Hepatocyte (in vitro differentiated cells): ENCODE data around the gene ARHGAP33. TPM values are rescaled to one million over a fixed set of nuclear protein-coding genes. Genes with fewer than 3 reads are reported as not detected.

ENCODE experiments used
- DNase-seq: peaks from one replicate; pipeline ENCODE4 v3.0.0-alpha.2; 2016; ENCODE audit warnings: low spot score
- H2AFZ ChIP-seq: fragments of 200-600 bp; sonication (generic); 2 replicates; pipeline ENCODE4 v1.6.0; 2016; ENCODE audit warnings: antibody characterized with exemption, mild to moderate bottlenecking
- H3K27ac ChIP-seq: fragments of 200-600 bp; sonication (generic); 2 replicates; pipeline ENCODE4 v1.5.1; 2016; ENCODE audit warnings: mild to moderate bottlenecking
- H3K27me3 ChIP-seq: fragments of 200-600 bp; sonication (generic); 2 replicates; pipeline ENCODE4 v1.6.1; 2016
- H3K36me3 ChIP-seq: fragments of 200-600 bp; sonication (generic); replicated peaks from 2 replicates; pipeline ENCODE4 v1.5.1; 2016; ENCODE audit warnings: low read depth; ENCODE audit not compliant: insufficient read depth
- H3K4me1 ChIP-seq: fragments of 200-600 bp; sonication (generic); 2 replicates; pipeline ENCODE4 v1.5.1; 2016; ENCODE audit warnings: mild to moderate bottlenecking, moderate library complexity; ENCODE audit not compliant: insufficient read depth
- H3K4me2 ChIP-seq: fragments of 200-600 bp; sonication (generic); 2 replicates; pipeline ENCODE4 v1.6.0; 2016
- H3K4me3 ChIP-seq: fragments of 200-600 bp; sonication (generic); 2 replicates; pipeline ENCODE4 v1.5.1; 2016; ENCODE audit warnings: mild to moderate bottlenecking
- H3K79me2 ChIP-seq: fragments of 200-600 bp; sonication (generic); 2 replicates; pipeline ENCODE4 v1.6.0; 2017; ENCODE audit warnings: mild to moderate bottlenecking
- H3K9me2 ChIP-seq: fragments of 200-600 bp; sonication (generic); replicated peaks from 2 replicates; pipeline ENCODE4 v1.6.0; 2017; ENCODE audit warnings: mild to moderate bottlenecking; ENCODE audit not compliant: insufficient read depth
- H3K9me3 ChIP-seq: fragments of 200-600 bp; sonication (generic); 2 replicates; pipeline ENCODE4 v1.5.1; 2016; ENCODE audit warnings: low read depth, mild to moderate bottlenecking
- H4K20me1 ChIP-seq: fragments of 200-600 bp; sonication (generic); 2 replicates; pipeline ENCODE4 v1.6.0; 2016; ENCODE audit warnings: mild to moderate bottlenecking; ENCODE audit not compliant: insufficient read depth, poor library complexity, severe bottlenecking
- CTCF ChIP-seq: fragments of 200-600 bp; sonication (generic); IDR thresholded peaks from 2 replicates; pipeline ENCODE4 v1.5.1; 2016; ENCODE audit warnings: antibody characterized with exemption, mild to moderate bottlenecking; ENCODE audit not compliant: poor library complexity
- EZH2 ChIP-seq: fragments of 200-600 bp; sonication (generic); IDR thresholded peaks from 2 replicates; pipeline ENCODE4 v1.6.1; 2016; ENCODE audit warnings: antibody characterized with exemption, mild to moderate bottlenecking, borderline replicate concordance
- EZH2phosphoT487 ChIP-seq: fragments of 200-600 bp; sonication (generic); IDR thresholded peaks from one replicate; pipeline ENCODE4 v1.6.1; 2018; ENCODE audit warnings: antibody characterized with exemption, mild to moderate bottlenecking, low read depth, moderate library complexity; ENCODE audit not compliant: unreplicated experiment, severe bottlenecking
- WGBS: methylation state at CpG from one replicate; pipeline ENCODE4 v1.1.6; 2016; ENCODE audit warnings: low lambda C conversion rate; ENCODE audit errors: missing lambda C conversion rate; 5-methylcytosine and 5-hydroxymethylcytosine counted together
- polyA plus RNA-seq: library from polyadenylated mRNA; unstranded; fragments of >200 nt; fragmentation: Nextera tagmentation; extraction: Ambion mirVana; gene quantifications from 2 replicates; pipeline ENCODE4 v1.2.1, GENCODE V29; 2016
- total RNA-seq: library from RNA; depleted of rRNA; stranded (reverse); fragments of >200 nt; gene quantifications from 2 replicates; pipeline ENCODE4 v1.2.3, GENCODE V29; 2014

The ARHGAP33 gene
- total and polyA plus RNA-seq, 2 experiments from 2014 or later, result 6.7 to 7.9 TPM

GRCh38 chr19:35813043-35813890, 37.9 kb downstream of the ARHGAP33 start:
- no peak overlapping the region for H3K4me2 ChIP-seq
- no peaks in the 10 kb centered on the region for H3K4me1 ChIP-seq
- no peak overlapping the region for H3K4me3 ChIP-seq
- DNase-seq, result no peak
- no peak overlapping the region for H2AFZ ChIP-seq
- no peak overlapping the region for H3K27ac ChIP-seq
- H3K9me3 ChIP-seq, result no peaks in the 10 kb centered on the region
- no peaks in the 10 kb centered on the region for H4K20me1 ChIP-seq
- WGBS, result 83% methylated on average over 11 of the region's 11 CpGs
- H3K9me2 ChIP-seq, result no peaks in the 10 kb centered on the region
- TF ChIP-seq CTCF, result no peak
- TF ChIP-seq EZH2phosphoT487, result no peak
- TF ChIP-seq EZH2, result no peak
- H3K36me3 ChIP-seq, result no peaks in the 10 kb centered on the region
- no peaks in the 10 kb centered on the region for H3K79me2 ChIP-seq
- H3K27me3 ChIP-seq, result no peaks in the 10 kb centered on the region

DNA sequence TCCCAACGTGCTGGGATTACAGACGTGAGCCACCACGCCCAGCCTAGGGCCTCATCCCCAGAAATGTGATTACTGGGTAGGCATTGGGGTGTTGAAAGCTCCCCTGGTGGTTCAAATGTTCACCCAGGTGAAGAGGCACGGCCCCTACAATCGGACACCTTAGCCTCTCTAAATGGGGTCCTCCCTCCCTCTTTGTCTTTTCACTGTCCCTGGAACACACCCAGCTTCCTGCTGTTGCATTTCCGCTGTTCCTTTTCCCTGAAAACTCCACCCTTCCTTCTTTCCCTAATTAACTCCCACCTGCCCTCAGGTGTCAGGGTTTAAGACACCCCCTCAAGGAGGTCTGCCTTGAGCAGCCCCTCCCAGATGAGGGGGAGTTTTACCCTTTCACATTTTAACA, 40.9 kb downstream of the ARHGAP33 start:
- TF ChIP-seq EZH2 (no peak), EZH2phosphoT487 (no peak), CTCF (no peak)

GRCh38 chr19:35816846-35817245, 41.5 kb downstream of the ARHGAP33 start:
- H3K27me3 ChIP-seq, result no peaks in the 10 kb centered on the region
- WGBS, result 84% methylated on average over 9 of the region's 9 CpGs

More for the DNA sequence above, 40.9 kb downstream of the ARHGAP33 start:
- Histone ChIP-seq H3K9me2 (no peaks in the 10 kb centered on the region), H3K4me2 (no peak overlapping the region), H2AFZ (no peak overlapping the region), H3K4me3 (no peak overlapping the region), H3K4me1 (no peaks in the 10 kb centered on the region), H3K27me3 (no peaks in the 10 kb centered on the region), H3K9me3 (no peaks in the 10 kb centered on the region), H3K27ac (no peak overlapping the region), H3K79me2 (no peaks in the 10 kb centered on the region), H4K20me1 (no peaks in the 10 kb centered on the region), H3K36me3 (no peaks in the 10 kb centered on the region)
- DNase-seq, result no peak
- 58% methylated on average over 6 of the region's 6 CpGs for WGBS

More at GRCh38 chr19:35816846-35817245, 41.5 kb downstream of the ARHGAP33 start:
- Histone ChIP-seq H3K27ac (no peak overlapping the region), H3K4me1 (no peaks in the 10 kb centered on the region), H3K9me3 (no peaks in the 10 kb centered on the region), H3K79me2 (no peaks in the 10 kb centered on the region), H3K4me2 (no peak overlapping the region), H3K9me2 (no peaks in the 10 kb centered on the region), H3K36me3 (no peaks in the 10 kb centered on the region), H4K20me1 (no peaks in the 10 kb centered on the region), H2AFZ (no peak overlapping the region), H3K4me3 (no peak overlapping the region)
- no peak for TF ChIP-seq EZH2
- no peak for TF ChIP-seq CTCF
- no peak for TF ChIP-seq EZH2phosphoT487
- DNase-seq, result no peak
